Measurements from ENCODE around the gene PIN1.
"Not testable (repeated sequence)": the region's sequence is repeated elsewhere in the genome, so short reads cannot be mapped to it uniquely, and the experiment has no call there.

Gene PIN1

GRCh38 chr19:9818175-9818733 lies 16.9 kb upstream of the PIN1 start:
- in situ Hi-C loops (cut with MboI; ENCODE audit: low sequenced_read_pairs), result no loop called here

- in situ Hi-C loops (cut with MboI; ENCODE audit: low sequenced_read_pairs), result no loop called here
Measured at GRCh38 chr19:9818734-9819595, 16.2 kb upstream of the PIN1 start, which contains the start of gene FBXL12. TSS of gene FBXL12 (minus strand) at chr19:9819079. CDS start at chr19:9818813, 266 bp downstream.

DNA sequence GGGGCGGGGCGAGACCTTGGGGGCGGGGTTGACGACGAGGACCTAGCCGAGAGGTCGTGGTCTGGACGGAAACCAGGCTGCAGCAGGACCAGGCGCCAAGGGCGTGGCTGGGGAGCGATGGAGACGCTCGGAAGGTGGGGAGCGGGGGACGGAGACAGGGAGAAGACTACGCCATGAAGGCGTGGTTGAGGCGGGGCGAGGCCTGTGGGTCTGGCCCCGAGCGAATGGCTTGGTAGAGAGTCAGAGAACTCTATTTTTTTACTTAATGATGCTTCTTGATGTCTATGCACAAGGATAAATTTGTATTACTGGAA lies 15.6 kb upstream of the PIN1 start:
- in situ Hi-C loops (cut with MboI; ENCODE audit: low sequenced_read_pairs), result no loop called here

GRCh38 chr19:9820034-9820433 lies 15.1 kb upstream of the PIN1 start:
- in situ Hi-C loops (cut with MboI; ENCODE audit: low sequenced_read_pairs), result not testable (repeated sequence)

DNA sequence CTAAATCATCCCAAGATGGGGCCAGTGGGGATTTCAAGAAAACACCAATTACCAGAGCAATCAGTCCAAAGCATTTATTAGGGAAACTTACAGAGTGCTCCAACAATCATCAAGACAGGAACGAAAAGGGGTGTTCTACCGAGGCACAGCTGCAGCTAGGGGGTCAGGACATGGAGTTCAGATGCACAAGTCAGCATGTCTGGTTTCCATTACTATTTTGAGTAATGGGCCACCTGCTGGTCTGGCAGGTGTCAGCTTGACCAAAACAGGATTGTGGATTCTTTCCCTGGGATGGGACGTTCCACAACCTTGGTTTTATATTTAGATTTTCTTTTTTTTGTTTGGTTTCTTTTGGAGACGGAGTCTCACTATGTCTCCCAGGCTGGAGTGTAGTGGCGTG lies 11.3 kb upstream of the PIN1 start:
- in situ Hi-C loops (cut with MboI; ENCODE audit: low sequenced_read_pairs), result no loop called here

GRCh38 chr19:9827289-9828238 lies 7.6 kb upstream of the PIN1 start, which contains the start of gene UBL5:
TSS of gene UBL5 (plus strand) at chr19:9827918. CDS start at chr19:9828338, 420 bp downstream.
- in situ Hi-C loops (cut with MboI; ENCODE audit: low sequenced_read_pairs), result no loop called here

GRCh38 chr19:9828551-9829063 lies 6.5 kb upstream of the PIN1 start:
- in situ Hi-C loops (cut with MboI; ENCODE audit: low sequenced_read_pairs), result no loop called here

GRCh38 chr19:9834307-9834725 lies 802 bp upstream of the PIN1 start:
- in situ Hi-C loops (cut with MboI; ENCODE audit: low sequenced_read_pairs), result no loop called here

- in situ Hi-C loops (cut with MboI; ENCODE audit: low sequenced_read_pairs), result no loop called here
Measured at GRCh38 chr19:9835507-9835949, 410 bp downstream of the PIN1 start.

DNA sequence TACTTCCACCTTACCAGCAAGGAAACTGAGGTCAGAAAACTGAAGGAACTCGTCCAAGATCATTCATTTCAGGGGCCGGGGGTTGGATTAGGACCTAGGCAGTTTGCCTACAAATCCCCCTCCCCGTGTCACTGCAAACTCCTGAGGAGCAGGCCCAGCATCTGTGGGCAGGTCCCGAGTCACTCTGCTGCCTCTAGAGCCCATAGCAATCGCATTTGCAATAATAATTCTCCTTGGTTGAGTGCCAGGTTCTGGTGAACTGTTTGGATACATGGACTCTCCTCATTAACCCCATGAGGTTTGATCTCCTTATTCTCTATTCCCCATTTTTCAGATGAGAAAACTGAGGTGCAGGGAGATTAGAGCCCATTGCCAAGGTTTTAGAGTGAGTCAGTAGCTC lies 903 bp downstream of the PIN1 start:
- in situ Hi-C loops (cut with MboI; ENCODE audit: low sequenced_read_pairs), result no loop called here

GRCh38 chr19:9838324-9838723 lies 3.2 kb downstream of the PIN1 start:
- in situ Hi-C loops (cut with MboI; ENCODE audit: low sequenced_read_pairs), result no loop called here

DNA sequence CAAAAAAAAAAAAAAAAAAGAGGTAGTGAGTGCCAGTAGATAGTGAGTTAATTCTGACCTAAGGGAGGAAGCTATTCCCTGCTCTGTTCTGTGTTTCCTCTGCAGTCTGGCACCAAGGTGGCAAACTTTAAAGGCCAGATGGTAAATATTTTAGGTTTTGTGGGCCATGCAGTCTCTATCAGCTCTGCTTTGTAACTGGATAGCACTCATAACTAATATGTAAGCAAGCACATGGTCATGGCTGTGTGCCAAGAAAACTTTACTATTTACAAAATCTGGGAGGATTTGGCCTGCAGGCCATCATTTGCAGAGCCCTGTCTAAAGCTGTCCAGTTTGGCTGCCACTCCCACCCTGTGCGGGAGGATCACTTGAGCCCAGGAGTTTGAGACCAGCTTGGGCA lies 4.3 kb downstream of the PIN1 start:
- in situ Hi-C loops (cut with MboI; ENCODE audit: low sequenced_read_pairs), result no loop called here

- in situ Hi-C loops (cut with MboI; ENCODE audit: low sequenced_read_pairs), result no loop called here
Measured at GRCh38 chr19:9842834-9843625, 7.9 kb downstream of the PIN1 start.

DNA sequence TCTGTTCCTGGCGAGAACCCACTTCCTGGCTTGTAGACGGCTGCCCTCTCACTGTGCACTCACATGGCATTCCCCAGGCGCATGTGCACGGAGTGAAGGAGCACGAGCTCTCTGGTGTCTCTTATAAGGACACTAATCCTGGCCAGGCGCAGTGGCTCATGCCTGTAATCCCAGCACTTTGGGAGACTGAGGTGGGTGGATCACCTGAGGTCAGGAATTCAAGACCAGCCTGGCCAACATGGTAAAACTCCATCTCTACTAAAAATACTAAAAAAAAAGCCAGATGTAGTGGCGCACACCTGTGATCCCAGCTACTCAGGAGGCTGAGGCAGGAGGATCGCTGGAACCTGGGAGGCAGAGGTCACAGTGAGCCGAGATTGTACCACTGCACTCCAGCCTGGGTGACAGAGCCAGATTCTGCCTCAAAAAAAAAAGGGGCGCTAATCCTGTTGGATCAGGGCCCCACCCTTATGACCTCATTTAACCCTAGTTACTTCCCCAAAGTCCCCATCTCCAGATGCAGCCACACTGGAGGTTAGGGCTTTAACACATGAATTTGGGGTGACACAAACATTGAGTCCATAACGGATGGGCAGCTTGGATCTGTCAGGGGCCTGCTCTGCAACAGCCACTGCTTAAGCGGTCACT lies 8.6 kb downstream of the PIN1 start:
- in situ Hi-C loops (cut with MboI; ENCODE audit: low sequenced_read_pairs), result not testable (repeated sequence)

DNA sequence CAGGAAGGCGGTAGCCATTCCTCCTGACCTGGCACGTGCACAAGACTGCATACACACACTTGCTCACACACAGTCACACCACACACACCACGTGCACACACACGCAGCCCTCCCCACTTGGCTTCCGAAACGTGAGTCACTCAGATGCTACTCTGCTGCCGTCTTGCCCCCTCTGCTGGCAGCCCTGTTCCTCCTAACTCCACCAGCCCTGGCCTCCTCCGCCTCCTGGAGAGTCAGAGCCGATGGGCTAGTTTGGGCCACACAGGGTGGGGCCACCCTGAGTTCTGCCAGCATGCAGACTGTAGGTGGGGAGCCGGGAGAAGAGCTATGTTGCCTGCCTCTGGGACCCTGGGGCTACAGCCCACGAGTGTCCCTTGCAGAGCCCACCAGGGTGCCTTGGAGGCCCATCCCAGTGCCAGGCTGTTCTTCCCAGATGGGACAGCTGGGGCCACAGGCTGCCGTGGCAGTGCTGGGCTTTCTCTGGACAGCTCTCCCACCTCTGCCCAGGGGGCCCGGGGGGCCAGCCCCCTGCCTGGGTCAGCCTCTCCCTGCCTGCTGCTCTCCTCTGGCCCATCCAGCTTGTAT lies 12.1 kb downstream of the PIN1 start:
- in situ Hi-C loops (cut with MboI; ENCODE audit: low sequenced_read_pairs), result no loop called here

- in situ Hi-C loops (cut with MboI; ENCODE audit: low sequenced_read_pairs), result no loop called here
Measured at GRCh38 chr19:9848060-9848459, 12.9 kb downstream of the PIN1 start.

GRCh38 chr19:9848762-9849161 lies 13.6 kb downstream of the PIN1 start:
- in situ Hi-C loops (cut with MboI; ENCODE audit: low sequenced_read_pairs), result no loop called here

GRCh38 chr19:9849791-9850190 lies 14.7 kb downstream of the PIN1 start:
- in situ Hi-C loops (cut with MboI; ENCODE audit: low sequenced_read_pairs), result no loop called here

GRCh38 chr19:9850235-9850959 lies 15.3 kb downstream of the PIN1 start:
- in situ Hi-C loops (cut with MboI; ENCODE audit: low sequenced_read_pairs), result no loop called here
